HG02588 (cell line): ENCODE data around the gene AIFM1.

Experiments used
- ATAC-seq: cut with Tn5 transposase; IDR thresholded peaks from one replicate; pipeline ENCODE4 v1.9.1; 2021; ENCODE audit warnings: mild to moderate bottlenecking, moderate library complexity; ENCODE audit not compliant: unreplicated experiment

The AIFM1 gene

DNA sequence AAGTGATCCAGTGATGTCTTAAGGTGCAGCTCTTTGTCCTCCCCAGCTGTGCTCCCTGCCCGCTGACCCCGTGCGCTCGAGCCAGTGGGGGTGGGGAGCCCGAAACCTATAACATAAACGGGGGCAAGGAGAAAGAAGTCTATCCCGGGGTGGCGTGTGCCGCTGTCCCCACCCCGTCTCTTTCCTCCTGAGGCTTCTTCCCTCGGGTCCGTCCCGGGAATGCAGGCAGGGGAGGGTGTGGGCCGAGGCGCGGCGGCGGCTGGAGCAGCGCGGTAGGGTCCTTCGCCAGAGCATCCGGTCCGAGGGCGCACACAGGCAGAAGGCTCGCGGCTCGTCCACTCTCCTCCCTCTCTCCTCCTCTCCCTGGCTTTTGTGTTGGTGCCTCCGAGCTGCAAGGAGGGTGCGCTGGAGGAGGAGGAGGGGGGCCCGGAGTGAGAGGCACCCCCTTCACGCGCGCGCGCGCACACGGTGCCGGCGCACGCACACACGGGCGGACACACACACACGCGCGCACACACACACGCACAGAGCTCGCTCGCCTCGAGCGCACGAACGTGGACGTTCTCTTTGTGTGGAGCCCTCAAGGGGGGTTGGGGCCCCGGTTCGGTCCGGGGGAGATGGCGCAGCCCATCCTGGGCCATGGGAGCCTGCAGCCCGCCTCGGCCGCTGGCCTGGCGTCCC is 5.9 kb upstream of the AIFM1 start, which contains the start of gene RAB33A:
Gene RAB33A, plus strand, starts transcription at position 517 of the 681 bp plus-strand sequence. Its CDS starts 101 bp downstream, at position 618.
- ATAC-seq: peak; percentile 4

DNA sequence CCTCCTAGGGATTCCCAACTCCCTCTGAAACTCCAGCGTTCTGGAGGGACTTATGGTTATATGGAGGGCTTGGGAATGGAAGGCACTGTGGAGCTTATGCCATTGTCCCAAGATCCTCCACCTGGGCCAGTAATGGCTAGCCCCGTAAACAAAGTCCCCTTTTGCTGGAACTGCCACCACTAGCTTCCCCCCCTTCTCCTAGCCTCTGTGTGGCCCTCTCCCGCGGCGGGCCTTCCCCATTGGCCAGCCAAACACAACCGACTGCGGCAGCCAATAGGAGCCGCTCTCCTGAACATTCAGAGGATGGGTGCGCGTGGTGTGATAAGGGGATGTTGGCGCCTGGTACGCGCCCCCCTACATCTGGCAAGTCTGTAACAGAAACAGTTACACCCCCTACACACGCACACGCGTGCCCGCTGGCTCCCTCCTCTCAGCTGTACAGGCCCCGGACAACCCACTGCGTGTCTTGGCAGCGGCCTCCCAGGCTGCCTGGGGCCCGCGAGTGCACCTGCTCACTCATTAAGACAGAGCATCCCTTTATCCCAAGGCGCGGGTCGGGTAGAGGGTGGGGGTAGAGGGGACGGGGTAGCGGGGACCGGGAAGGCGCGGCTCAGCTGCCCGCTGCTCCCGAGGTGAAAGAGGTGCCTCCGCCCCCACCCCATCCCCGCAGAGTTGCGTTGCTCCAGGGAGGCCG is 5.3 kb upstream of the AIFM1 start:
- ATAC-seq: peak; percentile 74

DNA sequence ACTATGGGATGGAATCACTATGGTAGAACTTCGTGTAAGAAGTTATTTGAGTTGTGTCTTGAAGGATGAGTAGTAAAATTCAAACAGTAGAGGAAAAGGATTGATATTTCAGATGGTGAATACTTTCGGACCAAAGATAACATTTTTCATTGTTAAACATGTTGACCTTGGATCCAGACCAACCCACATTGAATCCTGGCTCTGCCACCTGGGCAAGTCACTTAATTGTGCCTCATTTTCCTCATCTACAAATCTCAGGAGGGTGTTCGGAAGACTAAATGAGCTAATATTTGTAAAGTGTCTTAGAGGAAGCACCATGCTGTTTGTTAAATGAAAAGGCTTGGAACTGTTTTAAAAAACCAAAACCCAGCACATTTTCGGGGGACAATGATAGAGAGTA is 1.4 kb upstream of the AIFM1 start:
- ATAC-seq: no peak

DNA sequence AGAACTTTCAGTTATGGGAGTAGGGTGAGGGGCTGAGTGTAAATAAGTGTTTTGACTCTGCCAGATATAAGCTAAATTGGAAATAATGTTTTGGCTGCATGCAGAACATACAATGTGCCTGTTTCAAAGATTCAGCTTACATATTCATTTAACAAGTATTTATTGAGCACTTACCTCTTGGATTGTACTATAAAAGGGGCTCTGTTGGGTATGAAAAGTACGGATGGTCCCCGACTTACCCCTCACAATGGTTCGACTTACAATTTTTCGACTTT is 799 bp upstream of the AIFM1 start:
- ATAC-seq: no peak

DNA sequence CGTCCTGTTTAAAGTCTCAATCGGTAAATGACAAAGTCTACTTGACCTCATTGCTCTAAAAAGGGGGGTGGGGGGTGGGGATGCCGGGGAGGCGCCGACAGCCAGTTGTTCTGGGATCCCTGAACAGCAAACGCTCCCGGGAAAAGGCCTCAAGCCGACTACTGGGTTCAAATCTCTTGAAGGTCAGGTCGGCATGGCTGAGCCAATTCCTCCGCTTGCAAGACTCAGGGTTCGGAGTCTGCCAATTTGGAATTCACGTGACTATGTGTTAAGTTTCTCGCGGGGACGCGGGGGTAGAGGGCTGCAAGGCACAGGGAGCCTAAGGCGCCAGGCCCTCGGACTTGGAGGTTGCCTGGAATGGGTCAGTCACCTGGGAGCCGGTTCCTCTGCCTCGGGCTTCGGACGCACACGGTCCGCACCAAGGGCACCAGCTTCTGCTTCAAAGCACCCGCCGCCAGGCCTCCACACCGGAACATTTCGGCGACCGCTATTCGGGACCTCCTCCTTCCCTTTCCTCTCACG is 399 bp downstream of the AIFM1 start:
- no peak for ATAC-seq

DNA sequence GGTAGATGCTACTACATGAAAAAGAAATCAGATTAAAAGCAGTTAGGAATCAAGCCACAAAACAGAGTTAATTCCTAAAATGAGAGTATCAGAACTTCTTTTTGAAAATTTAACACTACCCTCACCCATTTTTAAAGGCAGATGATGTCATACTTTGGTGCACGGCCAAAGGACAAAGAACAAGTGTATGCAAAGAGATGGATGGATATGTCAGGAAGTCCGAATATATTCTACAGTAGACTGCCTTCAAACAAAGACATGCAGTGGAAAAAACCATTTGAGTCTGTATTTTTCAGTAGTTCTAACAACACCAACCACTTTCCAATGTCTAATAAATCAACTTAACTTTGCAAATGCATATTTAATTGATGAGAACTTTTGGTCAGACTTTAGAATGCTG is 2.2 kb downstream of the AIFM1 start:
- no peak for ATAC-seq

DNA sequence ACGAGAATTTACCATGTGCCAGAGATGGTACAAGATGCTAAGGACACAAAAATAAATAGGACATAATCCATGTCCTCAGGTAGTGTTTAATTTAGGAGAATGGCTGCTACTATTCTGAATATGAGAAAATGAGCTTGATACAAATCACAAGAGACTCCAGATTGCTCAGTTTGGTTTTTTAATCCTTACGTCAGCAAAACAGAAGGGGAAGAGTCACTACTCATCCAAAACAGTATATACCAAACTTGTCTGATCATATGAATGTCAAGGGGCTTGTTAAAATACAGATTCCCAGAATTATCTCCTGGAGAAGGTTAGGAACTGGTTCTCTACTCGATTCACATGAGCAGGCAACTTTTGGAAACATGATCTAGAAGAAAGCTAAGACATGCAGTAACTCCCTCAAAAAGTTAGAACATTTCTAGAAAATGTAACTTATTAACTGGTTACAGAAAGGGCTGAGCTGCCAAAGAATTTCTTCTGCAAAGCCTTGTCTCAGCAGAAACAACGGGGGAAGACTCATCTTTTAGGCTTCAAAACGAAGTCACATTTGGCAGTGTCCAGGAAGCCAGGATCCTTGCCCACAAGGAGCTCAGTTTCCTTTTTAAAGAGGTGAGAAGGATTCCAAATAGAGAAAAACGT is 3.4 kb downstream of the AIFM1 start:
- no peak for ATAC-seq

DNA sequence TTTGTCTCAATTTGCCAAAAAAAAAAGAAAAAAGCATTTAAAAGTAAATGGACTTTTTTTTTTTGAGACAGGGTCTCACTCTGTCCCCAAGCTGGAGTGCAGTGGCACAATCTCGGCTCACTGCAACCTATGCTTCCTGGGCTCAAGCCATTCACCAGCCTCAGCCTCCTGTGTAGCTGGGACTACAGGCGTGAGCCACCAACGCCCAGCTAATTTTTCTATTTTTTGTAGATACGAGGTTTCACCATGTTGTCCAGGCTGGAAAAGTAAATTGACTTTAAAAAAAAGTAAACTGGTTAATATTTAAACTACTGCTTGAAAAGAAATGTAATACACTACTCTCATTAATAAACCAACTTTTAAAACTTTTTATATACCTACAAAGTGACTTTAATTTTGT is 5.9 kb downstream of the AIFM1 start:
- no peak for ATAC-seq

DNA sequence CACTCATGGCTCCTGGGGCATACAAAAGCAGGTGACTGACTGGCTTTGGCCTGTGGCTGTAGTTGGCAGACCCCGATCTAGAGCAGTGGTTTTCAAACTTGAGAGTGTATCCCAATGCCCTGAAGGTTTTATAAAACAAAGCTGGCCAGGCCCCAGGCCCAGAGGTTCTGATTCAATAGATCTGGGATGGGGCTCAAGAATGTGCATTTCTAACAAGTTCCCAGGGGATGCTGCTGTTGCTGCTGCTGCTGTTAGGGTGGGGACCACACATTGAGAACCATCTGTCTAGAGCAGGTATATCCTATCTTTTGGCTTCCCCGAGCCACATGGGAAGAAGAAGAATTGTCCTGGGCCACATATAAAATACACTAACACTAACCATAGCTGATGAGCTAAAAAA is 7.3 kb downstream of the AIFM1 start:
- ATAC-seq: no peak

DNA sequence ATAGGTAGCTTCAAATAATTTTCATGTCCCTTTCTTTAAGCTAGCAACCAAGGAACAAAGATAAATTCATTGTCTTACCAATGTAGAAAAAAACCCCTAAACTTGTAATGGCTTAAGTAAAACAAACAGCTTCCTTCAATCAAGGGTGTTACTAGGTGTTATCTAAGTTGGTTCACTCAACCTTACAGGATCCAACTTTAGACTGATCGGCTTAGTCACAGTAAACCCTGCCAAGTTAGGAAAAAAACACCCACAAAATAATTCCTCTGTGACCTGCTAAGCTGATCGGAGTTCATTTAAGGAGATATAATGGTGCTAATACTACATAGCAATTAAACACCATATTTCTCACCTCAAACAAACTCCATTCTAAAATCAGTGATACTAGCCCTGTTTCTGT is 10.1 kb downstream of the AIFM1 start:
- ATAC-seq: no peak

DNA sequence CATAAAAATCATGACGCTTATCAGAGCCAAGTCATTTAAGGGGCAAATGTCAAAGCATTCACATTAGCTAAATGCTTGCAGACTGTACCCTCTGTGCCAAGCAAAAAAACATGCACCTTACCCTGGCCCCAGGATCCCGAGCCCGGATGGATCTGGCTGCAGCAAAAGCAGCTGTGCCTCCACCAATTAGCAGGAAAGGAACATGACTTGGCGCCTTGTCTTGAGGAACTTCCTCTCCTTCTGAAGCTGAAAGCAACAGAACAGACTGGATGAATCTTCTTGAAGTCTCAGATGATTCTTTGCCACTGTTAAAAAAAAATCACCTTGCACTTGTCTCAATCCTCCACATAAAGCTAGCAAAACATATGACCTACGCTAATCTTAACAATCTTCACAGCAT is 18.0 kb downstream of the AIFM1 start:
- ATAC-seq: no peak

DNA sequence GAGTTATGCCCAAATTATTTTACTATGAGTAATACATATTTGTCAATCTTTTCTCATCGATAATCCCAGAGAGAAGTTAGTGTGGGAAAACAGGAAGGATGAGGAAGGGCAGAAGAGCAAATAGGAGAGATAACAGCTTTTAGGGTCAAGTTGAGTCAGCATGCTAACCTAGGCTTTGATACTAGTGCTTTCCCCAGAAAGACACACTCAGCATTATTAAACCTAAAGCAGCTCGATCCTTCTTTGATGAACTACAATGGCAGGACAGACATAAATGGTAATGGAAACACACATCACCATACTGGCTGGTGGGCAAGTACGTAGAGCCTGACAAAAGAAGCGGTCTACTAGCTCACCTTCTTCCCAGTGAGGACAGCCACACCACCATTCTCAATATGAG is 20.5 kb downstream of the AIFM1 start:
- ATAC-seq: no peak

DNA sequence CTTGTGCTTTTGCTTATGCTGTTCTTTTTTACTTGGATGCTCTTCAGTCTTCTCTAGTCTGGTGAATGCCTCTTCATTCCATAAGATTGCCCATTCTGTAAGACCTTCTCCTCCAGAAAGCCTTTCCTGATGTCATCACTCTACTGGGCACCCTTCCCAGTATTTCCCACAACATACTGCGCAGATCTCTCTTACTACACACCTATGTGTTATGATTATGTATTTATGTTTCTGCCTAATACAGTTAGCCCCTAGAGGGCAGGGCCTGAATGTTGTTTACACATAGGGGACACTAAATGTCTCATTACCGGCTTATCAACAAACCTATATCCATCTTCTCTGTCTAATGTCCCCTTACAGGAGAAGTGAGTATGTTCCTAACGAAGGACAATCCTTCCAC is 21.1 kb downstream of the AIFM1 start:
- ATAC-seq: no peak

DNA sequence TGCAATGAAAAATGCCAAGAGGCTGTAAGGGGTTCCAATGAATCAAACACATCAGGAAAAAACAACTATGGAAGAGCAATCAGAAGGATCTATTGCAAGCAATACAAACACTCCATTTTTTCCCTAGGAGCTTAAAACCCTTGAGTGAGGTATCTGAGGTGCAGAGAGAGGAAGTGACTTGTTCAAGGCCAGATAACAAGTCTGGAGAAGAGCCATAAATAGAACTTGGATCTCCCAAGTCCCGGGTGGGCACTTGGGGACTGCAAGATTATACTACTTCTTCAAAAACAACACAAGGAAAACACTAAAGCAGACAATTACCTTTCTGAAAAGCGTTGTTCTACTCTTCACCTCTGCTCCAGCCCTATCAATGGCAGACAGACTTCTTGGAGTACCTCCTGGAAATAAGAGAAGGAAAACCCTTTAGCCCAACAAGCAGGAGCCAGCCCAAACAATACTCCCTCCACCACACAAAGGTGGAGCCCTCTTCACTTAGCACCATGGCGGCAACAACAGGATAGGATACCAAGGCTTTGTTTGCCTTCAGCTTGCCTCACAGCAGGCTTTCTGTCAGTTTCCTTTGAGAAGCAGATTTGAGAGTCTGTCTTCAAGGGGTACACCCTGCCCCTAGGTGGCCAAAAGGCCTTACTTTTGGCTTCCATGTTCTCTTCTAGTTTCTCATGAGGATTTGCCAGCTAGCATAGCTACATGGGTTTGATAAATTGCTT is 26.0 kb downstream of the AIFM1 start:
- no peak for ATAC-seq

DNA sequence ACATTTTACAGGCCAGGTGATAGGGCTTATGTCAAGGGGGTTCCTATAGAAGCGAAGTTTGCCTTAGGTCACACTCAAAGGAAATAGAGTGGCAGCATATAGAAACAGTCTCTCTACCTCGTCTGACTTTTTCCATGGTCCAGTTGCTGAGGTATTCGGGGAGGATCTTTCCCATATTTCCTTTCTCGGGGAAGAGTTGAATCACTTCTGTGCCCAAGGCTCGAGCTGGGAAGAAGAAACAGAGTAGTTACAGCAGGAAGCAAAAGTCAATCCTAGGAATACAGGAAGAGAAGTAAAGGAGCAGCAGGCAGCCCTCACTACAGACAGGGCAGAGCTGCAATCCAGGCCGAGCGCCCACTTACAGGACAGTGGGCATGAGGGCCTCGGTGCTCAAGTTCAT is 28.7 kb downstream of the AIFM1 start:
- ATAC-seq: no peak

DNA sequence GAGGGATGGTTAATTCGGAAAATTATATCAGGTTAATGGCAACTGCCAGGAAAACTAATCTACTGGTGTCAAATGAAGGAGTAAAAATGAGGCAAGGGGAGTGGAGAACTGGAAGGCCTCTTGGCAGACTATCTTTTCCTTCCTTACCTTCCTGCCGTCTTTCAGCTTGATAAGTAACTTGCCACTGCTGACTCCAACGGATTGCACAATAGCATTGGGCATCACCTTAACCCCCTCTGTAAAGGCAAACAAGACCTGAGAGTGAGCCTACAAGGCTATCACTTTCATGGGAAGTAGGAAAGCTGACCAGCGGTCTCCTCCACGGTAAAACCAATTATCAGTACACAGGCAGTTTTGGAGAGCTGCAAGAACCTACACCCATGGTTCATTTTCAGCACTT is 29.1 kb downstream of the AIFM1 start:
- ATAC-seq: no peak

DNA sequence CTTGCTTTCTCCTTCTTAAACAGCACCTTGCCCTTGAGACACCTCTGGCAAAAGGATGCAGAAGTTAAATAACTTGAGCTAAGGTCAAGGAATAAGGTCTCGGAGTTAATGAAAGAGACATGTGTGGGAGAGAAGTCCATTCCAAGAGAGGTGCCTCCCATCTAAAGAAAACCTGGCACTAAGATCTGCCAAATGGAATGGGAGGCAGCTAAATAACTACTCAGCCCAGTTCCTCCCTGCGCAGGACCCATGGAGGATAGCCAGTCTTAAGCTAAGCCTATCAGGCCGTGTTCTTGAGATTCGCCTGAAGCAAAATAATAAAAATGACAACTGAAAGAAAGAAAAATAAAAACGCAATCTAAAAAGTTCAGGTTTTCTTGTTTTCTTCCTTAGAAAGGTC is 34.7 kb downstream of the AIFM1 start:
- no peak for ATAC-seq

DNA sequence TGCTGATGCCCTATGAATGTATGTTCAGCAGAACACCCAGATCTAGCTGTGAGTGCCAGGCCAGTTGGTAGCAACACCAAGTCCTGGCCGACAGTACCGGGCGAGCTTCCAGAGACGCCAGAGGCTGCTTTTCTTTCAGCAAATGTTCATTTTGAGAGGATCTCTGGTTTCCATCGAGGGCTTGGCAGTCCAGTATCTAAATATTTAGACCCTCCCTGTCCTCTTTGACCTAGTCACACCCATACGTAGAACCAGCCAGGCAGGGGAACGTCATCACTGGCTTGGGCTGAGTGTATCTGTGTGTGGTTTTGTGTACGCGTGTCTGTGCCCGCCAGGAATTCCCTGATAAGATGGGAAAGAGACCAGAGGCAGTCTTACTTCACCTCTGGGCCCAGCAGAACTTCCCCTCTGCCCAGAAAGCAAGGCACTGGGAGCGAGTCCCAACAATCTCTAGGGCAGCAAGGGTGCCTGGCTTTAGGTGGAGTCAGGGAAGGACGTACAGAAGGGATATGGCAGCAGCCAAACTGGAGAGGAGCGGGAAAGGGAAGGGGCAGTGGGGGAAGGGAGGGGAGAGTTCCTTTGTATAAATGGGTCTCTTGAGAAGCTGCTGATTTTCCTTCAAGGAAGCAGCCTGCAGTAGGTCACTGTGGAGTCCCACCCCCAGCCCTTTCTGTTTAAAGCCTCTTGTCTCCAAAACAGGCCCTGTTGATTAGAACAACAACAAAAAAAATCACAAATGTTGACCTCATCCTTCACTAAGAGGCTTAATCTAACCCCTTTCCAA is 40.4 kb downstream of the AIFM1 start:
- no peak for ATAC-seq

DNA sequence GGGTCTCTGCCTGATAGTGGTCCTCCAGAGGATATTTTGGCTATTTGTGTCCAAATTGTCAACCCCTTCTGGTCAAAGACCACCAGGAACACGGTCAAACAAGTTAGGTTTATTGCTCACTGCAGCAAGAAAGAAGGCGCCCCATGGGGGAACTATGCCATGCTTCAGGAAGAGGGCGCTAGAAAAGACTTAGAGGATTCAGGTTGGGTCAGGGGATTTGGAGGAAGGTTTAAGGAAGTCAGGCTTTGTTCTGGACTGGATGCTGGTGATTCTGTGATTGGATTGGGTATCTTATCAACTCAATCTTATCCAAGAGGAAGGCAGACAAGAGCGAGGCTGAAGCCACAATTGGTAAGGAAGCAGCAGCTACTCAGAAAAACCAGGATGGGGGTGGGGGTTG is 41.1 kb downstream of the AIFM1 start:
- ATAC-seq: no peak

DNA sequence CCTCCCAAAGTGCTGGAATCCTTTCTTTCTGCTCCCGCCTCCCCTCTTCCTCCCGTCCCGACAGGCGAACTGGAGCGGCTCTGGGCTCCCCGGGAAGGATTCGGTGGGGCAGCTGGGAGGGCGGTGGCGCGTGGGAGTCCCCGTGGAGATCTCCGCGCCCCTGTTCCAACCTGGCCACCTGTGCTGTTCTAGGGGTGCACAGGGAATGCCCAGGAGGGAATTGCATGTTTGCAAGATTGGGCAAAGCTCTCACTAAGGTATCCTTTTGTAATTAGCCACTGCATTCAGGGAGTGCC is 44.2 kb downstream of the AIFM1 start:
- no peak for ATAC-seq
